ENCODE measurements around the gene HSPA1L.

Gene HSPA1L

DNA sequence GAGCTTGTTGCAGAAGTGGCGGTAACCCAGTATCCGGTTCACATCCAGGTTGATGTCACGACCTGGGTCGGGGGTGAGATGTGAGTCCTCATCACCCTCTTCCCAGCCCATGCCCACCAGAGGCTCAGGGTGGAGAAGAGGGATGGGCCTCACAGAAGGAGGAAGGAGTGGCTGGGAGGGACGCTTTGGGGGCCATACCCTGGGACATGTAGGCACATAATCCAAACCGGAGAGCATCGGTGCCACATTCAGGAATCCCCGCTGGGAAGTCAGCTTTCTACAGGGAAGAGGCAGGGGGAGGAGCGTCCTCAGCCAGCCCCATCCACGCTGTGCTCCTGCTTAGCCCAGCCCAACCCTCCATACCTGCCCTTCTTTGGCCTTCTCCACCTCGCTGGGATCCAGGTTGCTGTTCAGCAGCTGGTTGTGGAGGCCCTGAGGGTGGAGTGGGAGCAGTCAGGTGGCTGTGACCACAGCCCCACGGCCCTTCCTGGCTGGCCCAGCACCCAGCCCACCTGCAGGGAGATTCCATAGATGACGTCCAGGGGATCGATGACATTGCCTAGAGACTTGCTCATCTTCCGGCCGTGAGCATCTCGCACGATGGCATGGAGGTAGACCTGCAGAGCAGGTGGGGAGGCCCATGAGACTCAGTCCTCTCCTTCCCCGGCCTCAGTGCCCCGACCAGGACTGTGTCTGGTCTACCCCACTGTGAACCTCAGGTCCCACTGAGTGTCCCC lies 34.4 kb downstream of the HSPA1L start:
- DNase-seq, result no peak

DNA sequence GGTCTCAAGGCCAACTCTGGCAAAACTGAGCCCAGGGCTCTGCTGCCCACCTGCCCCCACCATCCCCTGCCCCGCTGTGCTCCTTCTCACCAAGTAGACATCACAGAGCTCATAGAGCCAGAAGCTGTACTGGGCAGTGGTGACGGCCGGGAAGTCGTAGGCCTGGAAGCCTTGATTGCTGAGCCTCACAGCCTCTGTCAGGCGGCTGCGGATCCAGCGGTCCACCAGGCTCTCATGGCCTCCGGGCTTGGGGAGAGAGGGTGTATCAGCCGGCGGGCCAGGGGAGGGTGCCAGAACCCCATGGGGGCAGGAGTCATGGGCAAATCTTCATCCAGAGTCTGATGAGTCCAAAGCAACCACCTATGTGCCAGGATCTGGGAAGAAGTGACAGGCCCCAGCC lies 35.2 kb downstream of the HSPA1L start:
- DNase-seq, result no peak

DNA sequence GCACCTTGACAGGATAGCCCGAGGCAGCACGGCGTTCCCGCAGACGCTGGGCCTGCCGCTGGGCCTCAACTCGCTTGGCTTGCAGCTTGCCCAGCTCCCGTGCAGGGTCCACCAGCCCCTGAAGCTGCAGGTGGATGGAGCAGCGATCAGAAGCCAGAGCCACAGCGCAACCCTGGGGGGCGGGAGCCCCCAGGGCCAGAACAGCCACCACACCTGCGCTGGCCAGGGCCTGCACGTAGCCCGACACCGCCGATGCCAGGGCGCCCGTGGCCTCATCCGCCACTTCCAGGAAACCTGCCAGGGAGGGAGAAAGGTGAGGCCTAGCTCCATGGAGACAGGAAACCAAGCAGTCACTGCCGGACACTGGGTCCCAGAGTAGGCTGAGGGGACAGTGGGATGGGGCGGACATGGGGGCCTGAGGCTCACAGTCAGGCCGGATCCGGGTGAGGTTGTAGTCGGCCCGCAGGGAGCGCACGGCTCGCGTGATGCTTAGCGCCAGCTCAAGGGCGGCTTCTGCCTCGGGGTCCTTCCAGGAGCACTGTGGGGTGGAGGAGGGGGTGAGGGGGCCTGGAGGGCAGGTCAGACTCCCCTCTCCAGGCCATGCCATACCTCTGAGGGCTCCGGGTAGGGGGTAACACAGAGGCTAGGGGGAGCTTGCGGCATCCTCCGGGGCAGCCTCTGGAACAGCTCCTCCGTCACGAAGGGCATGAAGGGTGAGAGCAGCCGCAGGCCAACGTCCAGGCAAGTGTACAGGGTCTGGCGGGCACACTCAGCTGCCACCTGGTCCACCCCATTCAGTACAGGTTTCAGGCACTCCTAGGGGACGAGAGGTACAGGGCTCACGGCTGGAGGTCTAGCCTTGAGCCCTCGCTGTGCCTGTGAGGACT lies 35.8 kb downstream of the HSPA1L start:
- no peak for DNase-seq

DNA sequence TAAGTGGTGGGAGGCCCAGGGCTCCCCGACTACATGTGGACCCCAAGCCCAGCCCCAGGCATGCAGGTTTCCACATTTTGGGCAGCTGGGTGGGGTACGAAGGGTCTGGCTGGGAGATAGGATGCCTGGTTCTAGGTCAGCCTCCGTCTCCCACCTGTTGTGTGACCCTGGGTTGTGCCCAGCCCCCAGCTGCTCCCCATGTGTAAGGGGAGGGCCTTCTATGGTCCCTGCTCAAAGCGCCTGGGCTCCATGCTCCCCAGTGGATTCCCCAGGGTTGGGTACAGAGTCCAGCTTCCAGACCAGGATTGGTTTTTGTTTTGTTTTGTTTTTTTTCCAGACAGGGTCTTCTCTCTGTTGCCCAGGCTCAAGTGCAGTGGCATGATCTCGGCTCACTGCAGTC lies 36.9 kb downstream of the HSPA1L start:
- DNase-seq, result no peak

DNA sequence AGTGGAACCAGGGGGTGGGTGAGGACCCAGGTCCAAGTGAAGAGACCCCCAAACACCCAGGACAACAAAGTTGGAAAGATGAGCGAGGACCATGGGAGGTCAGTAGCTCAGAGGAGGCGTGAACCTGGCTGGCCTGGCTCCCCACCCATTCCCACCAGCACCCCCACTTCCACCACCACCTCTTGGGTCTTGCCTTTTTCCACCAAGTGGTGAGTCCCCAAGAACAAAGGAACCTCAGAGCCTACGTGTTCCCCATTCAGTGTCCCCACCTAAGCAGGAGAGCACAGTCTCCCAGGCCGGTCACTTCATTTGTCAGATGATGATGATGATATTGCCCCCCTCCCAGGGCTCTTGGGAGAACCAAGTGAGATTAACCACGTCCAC lies 37.4 kb downstream of the HSPA1L start:
- DNase-seq, result no peak

DNA sequence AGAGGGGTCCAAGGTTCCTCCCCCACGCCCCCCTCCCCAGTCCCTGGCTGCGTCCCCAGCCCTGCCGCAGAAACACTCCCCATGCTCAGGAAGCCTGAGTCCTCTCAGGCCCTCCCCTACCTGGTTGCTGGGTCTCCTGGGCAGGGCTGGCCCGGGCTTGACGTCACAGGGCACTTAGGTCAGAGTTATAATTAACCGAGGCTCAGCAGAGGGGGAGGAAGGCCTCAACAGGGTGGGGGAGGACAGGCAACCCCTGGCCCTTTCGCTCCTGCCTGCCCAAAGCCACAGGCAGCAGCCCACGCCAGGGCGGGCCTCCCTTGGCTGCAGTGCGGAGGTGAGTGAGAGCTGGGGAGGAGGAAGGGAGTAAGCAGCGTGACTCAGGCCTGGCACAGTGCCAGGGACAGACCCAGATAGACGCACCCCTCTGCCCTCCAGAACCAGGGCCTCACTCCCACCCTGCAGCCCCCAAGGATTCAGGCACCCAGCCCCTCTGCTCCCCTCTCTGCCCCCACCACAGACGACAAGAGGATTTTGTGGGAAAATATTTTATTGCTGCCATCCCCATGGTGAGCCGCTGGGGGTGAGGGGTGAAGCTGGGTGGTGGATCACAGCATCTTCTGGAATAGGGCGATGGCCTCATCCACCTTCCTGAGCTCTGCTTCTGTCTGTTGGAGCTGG lies 38.0 kb downstream of the HSPA1L start, which contains the start of gene VWA7:
Gene VWA7 (minus strand): TSS at position 340 of the 678 bp plus-strand sequence. CDS start 549 bp downstream, outside the sequence.
- DNase-seq, result peak; percentile 97

DNA sequence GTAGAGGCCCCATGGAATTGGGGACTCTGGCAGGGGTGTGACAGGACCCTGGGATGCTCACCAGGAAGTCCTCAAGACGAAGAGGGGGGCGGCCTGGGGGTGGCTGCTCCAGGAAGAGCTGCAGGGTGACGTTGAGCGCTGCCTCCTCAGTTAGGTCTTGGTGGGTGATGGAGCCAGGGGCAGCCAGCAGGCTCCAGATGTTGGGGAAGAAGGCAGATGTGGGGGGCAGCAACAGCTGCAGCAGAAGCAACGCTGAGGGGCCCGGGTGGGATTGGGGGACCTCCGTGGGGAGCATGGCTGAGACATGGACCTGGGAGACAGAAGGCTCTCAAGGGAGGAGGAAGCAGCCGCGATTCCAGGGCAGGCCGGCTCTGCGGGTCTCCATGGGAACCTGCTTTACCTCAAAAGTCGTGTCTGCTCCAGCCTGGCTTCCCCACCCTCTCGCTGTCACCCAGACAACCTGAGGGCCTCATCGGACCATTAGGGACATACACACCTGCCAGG lies 38.5 kb downstream of the HSPA1L start:
- DNase-seq, result no peak

DNA sequence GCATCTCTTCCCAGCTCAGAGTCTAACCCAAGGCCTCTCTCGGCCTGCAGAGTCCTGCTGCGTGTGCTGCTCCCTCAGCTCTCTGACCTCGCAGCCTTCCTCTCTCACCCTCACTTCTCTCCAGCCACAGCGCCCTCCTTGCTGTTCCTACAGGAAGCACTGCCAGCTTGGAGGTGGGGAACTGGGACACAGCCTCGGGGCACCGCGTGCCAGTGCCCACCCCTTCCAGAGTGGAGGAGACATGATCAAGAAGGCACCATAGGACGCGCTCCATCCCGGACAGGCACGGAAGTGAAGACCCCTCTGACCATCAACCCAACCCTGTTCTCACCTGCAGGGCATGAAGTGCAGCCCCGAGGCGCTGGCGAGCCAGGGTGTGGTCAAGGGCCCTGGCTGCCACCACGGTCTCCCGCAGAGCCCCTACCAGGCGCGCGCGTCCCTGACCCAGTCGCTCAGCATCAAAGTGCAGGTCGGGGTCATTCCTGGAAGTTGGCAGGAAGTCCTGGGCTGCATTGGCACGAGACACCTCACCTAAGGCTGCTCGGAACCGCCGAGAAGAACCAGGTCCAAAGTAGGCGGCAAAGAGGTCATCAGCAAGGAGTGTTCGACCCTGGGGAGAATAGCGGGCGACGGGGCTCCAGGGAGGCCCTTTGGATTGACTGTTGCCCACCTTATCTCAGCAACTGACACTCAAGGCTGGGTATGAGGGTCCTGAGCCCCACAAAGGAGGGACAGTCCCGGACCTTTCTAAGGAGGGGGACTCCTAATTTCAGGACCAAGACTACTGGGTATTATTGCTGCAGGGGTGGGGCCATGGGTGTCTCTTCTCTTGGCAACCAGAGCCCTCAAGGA lies 39.2 kb downstream of the HSPA1L start:
- no peak for DNase-seq

DNA sequence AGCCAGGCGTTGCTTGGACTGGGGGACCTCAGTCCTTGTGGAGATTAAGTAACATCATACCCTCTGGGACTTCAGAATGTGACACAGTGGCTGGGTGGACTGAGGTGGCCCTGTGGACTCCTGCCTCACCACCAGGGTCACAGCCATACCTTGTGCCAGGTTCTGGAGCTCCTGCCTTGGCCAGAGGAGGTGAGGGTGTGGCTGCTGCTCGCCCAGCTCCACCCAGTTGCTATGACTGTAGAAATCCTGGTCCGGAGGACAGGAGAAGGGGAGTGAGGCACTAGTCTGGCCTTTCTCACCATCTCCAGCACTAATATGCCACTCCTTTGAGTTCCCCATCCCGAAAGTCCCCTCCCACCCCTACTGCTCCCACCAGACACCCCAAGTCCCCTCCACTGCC lies 39.9 kb downstream of the HSPA1L start:
- DNase-seq, result no peak

DNA sequence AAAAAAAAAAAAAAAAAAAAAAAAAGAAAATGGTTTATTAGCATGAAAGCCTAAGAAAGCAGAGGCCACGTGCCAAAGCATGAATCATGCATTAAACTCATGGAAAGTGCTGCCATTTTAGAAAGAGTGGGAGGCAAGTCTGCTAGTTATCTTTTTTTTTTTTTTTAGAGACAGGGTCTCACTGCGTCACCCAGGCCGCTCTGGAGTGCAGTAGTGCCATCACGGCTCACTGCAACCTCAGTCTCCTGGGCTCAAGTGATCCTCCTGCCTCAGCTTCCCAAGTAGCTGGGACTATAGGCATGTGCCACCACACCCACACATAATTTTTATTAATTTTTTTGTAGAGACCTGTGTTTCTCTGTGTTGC lies 43.1 kb downstream of the HSPA1L start:
- DNase-seq, result no peak

DNA sequence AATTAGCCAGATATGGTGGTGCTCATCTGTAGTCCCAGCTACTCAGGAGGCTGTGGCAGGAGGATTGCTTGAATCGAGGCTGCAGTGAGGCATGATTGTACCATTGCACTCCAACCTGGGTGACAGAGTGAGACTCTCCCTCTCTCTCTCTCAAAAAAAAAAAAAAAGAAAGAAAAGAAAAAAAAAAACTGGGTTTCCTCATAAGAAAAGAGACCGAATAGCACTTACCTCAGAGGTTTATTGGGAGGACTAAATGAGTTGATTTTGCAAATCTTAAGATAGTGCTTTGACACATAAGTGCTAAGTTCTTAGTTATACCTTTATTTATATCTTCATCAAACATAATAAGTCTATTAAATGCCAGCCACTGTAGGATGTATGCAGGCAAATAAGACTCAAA lies 44.2 kb downstream of the HSPA1L start:
- no peak for DNase-seq

DNA sequence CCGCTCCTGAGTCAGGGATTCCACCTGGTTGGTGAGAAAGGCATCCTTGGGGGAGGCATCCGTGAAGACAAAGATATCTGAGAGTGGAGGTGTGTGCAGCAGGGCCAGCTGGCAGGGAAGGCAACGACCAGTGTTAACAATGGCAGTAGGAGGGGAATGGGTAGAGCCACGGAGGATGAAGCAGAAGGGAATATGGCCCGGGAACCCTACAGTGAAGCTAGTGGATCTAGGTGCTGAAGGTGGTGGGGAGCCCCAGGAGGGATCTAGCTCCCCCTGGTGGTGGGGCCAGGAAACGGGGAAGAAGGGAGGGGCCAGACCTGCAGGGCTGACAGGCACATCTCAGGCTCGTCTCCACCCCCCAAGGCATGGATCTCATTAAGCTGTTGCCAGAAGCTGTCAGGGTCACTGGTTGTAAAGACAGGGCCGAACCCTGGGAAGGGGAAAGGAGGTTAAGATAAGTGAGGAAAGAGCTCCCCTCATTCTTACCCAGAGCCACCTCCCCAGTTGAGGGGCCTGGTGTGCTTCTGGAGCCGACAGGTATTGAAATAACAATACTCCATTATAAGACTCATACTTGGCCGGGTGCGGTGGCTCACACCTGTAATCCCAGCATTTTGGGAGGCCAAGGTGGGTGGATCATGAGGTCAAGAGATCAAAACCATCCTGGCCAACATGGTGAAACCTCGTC lies 45.3 kb downstream of the HSPA1L start:
- peak; percentile 57 for DNase-seq

DNA sequence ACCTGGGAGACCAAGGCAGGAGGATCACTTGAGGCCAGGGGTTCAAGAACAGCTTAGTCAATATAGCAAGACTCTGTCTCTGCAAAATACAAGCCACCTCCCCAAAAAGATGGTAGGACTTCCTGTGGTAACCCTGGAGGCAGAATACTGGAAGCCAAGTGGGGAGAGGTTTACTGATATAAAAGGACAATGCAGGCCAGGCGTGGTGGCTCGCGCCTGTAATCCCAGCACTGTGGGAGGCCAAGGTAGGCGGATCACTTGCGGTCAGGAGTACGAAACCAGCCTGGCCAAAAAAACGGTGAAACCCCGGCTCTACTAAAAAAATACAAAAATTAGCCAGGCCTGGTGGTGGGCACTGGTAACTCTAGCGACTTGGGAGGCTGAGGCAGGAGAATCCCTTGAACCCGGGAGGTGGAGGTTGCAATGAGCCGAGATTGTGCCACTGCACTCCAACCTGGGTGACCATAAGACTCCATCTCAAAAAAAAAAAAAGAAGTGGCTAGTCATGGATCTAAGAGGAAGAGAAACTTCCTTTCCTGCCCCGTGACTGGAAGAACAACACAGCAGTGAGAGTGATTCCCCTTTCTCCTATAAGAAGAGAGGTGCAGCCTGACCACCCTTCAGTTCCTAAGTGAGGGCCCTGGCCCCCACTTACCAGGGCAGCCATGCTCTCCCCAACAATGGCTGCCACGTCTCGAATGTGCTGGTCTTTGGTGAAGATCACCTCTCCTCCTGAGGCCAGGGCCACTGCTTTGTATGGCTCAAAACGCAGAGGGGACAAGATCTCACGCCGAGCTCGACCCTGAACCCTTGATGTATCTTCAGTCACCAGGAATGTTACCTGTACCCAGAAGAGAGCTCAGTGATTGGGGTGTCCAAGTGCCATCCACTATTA lies 46.5 kb downstream of the HSPA1L start:
- no peak for DNase-seq

DNA sequence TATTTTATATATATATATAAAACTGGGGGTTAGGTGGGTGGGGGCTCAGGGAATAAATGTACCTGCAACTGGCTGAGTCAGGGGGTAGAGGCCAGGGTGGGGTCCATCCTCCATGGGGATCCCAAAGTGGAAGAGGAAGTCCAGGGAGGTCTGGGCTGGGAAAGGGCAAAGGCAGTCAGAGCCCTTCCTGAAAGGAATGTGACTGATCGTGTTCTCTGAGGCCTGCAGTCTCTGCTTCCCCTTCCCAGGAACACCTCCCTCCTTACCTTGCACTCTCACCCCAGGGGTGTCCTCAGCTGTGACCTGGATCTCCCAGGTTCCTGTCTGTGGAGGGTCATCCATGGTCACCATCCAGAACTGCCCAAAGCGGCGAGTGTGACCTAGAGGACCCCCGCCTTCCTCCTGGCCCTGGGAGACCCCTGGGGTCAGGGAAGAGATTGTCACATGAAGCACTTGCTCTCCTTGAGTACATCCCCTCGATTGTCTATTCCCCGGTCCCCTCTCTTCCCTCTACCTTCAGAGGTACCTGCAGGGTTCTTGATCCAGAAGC lies 47.9 kb downstream of the HSPA1L start:
- no peak for DNase-seq

DNA sequence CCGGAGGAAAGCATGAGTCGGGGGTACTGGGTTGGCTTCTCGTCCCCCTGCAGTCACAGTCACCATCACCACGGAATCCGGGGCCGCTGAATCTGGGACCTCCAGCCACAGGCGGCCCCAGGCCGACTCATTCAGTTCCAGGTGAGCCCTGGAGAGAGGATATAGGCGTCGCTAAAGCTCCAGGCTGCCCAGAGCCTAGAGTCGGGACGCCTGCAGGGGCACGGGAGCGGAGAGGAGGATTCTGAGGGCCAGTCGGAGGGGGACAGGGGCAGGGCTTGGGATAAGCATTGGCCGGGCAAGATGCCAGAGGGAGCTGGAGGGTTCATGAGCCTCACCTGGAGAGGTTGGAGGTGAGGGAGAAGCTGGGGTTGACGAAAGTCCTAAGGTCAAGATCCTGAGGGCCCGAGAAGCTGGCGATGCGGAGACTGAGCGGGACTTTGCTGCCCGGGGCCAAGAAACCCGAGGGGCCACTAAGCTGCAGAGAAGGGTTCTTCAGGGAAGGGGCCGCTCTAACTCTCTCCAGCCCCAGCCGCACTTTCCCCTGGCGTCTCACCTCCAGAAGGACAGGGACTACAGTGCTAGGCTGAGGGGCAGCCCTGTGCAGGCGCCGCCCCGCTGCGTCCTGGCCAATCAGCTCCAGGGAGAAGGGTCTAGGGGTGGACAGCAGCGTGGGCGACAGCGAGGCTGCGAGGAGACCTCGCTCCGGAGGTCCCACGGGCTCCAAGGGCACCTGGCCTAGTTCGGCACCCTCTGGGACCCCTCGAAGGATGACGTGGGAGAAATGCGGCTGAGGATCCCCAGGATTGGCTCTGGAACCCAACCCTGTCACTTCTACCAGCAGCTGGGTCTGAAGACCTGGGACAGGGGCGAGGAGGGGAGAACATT lies 48.9 kb downstream of the HSPA1L start:
- DNase-seq, result peak; percentile 54

DNA sequence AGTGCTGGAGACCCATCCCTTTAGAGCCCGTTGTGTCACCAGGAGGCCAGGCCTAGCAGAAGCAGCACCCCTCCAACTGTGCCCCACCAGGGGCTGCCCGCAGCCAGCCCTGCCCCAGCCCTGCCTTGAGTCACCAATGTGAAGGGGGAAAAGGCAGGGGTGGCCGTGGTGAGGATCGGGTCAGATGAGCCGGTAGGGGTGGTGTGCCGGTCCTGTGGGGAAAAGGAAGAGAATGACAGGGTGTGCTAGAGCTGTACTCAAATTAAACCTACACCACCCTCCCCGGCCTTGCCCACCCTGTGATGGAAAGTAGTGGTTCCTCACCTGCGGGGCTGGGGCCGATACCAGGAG lies 49.5 kb downstream of the HSPA1L start:
- no peak for DNase-seq

DNA sequence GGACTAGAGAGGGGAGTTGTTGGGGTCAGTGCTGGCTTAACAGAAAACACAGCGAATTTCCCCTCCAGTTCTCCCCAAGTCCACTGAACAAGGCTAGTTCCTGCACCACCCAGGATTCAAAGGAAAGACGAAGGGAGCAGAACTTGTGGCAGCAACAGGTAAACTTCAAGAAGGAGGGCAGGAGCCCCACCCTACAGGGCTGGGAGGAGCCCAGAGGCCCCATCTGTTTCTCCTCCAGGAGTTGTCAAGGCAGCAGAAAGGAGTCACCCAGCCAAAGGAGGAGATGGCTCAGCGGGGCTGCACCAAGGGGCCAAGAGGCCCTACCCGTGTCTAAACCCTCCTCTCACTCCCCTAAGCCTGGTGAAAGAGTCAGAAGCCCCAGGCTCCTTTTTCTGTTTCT lies 50.9 kb downstream of the HSPA1L start:
- no peak for DNase-seq

DNA sequence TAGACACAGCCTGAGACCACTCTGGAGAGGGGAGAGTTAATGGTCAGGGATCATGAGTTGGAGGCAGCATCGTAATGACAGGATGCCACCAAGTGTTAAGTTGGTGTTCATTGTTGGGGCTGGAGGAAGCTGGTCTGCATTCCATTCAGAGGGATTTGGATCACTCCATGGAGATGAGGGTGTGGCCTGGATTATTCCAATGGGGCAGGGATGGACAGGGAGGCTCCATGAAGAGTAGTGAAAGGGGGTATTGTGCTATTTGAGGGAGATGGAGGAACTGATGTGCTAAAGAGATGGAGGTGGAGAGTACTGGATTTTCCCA lies 51.5 kb downstream of the HSPA1L start:
- DNase-seq, result no peak

DNA sequence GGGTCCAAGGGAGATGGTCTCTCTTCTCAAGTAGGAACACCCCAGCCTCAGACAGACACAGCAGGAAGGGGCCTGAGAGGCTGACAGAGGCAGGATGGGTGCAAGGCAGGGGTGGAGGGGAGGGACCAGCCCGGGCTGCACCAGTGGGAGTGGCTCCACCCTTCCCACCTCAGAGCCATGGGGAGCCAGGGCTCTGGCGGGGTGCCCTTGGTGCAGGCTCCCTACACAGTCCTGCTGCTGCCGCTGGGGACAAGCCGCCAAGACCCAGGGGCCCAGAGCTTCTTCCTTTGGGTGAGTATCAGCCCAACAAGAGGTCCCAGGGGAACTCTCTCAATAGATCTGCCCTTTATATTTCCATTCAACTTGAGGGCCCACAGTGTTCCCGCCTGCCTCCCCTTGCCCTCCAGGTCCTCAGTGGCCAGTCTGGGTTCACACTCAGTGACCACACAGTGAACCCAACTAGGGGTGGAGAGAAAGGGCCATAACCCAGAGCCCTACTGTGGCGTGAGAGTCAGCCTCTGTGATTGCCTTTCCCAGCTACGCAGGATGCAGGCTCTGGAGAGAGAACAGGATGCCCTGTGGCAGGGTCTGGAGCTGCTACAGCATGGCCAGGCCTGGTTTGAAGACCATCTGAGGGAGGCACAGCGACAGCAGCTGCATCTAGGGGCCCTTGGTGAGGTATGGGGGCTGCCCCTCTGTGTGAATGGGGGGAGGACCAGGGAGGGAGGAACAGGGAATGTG lies 52.0 kb downstream of the HSPA1L start:
- DNase-seq, result no peak

All from NCI-H510A treated with DMSO at 0.1 percent for 48 hours (cell line).